ENCODE results near the gene PDHX.

Gene PDHX

DNA sequence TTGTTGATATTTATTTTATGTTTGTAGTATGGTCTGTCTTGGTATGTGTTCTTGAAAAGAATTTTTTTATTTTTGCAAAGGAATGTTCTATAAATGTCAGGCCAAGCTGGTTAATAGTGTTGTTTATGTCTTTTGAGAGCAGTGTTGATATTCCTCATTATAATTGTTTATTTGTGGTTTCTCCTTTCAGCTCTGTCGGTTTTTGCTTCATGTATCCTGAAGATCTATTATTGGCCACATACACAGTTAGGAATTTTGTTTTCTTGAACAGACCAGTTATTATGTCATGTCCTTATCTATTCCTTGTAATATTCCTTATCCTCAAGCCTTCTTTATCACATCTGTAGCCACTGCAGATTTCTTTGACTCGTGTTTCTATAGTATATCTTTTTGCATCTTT is 56.5 kb downstream of the PDHX start:
- TF ChIP-seq POLR2AphosphoS5 (IDR thresholded peaks at IDR 0.05; ENCODE audit: low read depth, low read length): no peak
- TF ChIP-seq, protein P1, sequence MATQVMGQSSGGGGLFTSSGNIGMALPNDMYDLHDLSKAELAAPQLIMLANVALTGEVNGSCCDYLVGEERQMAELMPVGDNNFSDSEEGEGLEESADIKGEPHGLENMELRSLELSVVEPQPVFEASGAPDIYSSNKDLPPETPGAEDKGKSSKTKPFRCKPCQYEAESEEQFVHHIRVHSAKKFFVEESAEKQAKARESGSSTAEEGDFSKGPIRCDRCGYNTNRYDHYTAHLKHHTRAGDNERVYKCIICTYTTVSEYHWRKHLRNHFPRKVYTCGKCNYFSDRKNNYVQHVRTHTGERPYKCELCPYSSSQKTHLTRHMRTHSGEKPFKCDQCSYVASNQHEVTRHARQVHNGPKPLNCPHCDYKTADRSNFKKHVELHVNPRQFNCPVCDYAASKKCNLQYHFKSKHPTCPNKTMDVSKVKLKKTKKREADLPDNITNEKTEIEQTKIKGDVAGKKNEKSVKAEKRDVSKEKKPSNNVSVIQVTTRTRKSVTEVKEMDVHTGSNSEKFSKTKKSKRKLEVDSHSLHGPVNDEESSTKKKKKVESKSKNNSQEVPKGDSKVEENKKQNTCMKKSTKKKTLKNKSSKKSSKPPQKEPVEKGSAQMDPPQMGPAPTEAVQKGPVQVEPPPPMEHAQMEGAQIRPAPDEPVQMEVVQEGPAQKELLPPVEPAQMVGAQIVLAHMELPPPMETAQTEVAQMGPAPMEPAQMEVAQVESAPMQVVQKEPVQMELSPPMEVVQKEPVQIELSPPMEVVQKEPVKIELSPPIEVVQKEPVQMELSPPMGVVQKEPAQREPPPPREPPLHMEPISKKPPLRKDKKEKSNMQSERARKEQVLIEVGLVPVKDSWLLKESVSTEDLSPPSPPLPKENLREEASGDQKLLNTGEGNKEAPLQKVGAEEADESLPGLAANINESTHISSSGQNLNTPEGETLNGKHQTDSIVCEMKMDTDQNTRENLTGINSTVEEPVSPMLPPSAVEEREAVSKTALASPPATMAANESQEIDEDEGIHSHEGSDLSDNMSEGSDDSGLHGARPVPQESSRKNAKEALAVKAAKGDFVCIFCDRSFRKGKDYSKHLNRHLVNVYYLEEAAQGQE (IDR thresholded peaks at IDR 0.05; ENCODE audit: insufficient read depth in 1 of 2, low read depth in 2 of 2, low read length in 2 of 2): no peak
- TF ChIP-seq FOXP2 (optimal IDR thresholded peaks at IDR 0.05; ENCODE audit: borderline replicate concordance, extremely low read depth, extremely low read length, insufficient read depth): no peak
- TF ChIP-seq TAF1 (IDR thresholded peaks at IDR 0.05; ENCODE audit: borderline replicate concordance, insufficient read depth, low read length): no peak
- no peak for TF ChIP-seq SIN3A (IDR thresholded peaks at IDR 0.05; ENCODE audit: borderline replicate concordance, insufficient read depth, low read length)

DNA sequence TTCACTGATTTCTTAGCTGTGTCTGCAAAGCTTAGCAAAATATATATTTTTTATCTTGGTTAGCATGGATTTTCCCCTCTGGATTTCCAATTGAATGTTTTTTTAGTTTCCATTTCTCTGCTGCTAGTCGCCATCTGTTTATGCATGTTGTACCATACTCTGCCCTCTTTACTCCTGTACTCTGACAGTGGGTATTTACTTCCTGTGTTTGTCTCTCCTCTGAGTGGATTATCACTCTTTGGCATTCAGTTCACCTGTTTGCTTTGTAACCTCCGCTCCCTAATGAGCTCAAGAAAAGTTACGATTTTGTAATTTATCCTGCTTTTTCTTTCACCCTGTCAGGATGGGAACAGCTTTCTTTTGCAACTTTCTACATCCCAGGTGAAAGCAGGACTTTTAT is 59.1 kb downstream of the PDHX start:
- TF ChIP-seq, protein P1 (IDR thresholded peaks at IDR 0.05; ENCODE audit: insufficient read depth in 1 of 2, low read depth in 2 of 2, low read length in 2 of 2): no peak
- no peak for TF ChIP-seq SIN3A (IDR thresholded peaks at IDR 0.05; ENCODE audit: borderline replicate concordance, insufficient read depth, low read length)
- no peak for TF ChIP-seq FOXP2 (optimal IDR thresholded peaks at IDR 0.05; ENCODE audit: borderline replicate concordance, extremely low read depth, extremely low read length, insufficient read depth)

DNA sequence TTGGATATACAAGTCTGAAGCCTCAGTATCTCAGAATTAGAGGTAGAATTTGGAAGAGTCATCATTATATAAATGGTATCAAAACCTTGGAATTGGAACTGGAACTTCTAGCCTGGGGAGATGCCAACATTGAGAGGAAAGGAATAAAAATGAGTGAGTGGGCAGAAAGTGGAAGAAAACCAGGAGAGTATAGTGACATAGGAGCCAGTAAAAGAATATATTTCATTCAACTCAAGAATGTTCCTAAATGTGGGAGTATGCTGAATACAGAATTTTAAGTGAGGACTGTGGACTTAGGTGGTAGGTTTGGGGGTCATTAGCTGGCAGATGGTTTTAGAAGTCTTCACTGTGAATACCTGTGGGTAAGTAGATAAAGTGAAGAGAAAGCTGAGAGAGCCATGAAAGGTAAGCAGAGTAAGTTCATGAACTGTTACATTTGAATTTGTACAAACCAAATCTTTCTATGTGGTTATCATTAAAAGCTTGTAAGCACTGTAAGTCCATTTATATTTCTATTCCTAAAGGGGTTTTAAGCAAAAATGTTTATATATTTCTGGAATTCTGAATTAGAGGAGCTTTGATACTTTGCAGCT is 60.2 kb downstream of the PDHX start:
- TF ChIP-seq SIN3A (IDR thresholded peaks at IDR 0.05; ENCODE audit: borderline replicate concordance, insufficient read depth, low read length) (no peak), FOXP2 (optimal IDR thresholded peaks at IDR 0.05; ENCODE audit: borderline replicate concordance, extremely low read depth, extremely low read length, insufficient read depth) (no peak), TAF1 (IDR thresholded peaks at IDR 0.05; ENCODE audit: borderline replicate concordance, insufficient read depth, low read length) (no peak), POLR2AphosphoS5 (IDR thresholded peaks at IDR 0.05; ENCODE audit: low read depth, low read length) (no peak)
- TF ChIP-seq, protein P1 (IDR thresholded peaks at IDR 0.05; ENCODE audit: insufficient read depth in 1 of 2, low read depth in 2 of 2, low read length in 2 of 2): no peak

DNA sequence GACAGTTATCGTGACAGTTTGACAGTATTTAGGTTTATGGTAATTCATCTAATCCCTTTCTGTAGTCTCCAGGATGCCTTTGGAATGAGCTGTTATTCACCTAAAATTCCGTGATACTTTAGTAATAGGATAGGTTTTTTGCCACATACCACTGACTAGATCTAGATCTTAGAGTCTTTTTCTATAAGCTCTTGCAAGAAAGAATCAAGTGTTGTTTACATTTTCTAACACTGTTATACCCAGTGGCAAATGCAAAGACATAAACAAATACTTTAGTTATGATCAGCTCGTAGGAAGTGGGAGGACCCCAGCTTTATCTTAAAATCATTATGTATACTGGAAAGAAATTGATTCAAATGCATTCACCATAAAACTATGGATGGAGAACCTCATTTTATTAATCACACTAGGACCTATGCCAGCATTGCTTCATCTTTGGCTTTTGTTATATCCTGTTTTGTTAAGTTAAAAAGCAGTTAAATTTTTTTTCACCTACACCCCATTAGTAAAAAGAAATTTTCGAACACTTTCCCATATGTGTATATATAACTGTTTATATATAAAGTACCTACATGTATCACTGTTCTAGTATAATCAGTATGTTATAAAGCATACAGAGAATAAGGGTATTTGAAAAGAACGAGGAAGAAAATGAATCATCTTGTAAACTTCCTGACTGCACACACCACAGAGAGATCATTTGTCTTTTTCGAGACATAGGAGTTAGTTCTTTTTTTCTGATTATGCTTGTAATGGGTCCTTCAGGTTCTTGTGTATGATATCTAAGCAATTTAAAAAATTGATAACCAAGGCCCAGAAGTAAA is 60.9 kb downstream of the PDHX start:
- TF ChIP-seq POLR2AphosphoS5 (IDR thresholded peaks at IDR 0.05; ENCODE audit: low read depth, low read length) (no peak), SIN3A (IDR thresholded peaks at IDR 0.05; ENCODE audit: borderline replicate concordance, insufficient read depth, low read length) (no peak), FOXP2 (optimal IDR thresholded peaks at IDR 0.05; ENCODE audit: borderline replicate concordance, extremely low read depth, extremely low read length, insufficient read depth) (no peak), TAF1 (IDR thresholded peaks at IDR 0.05; ENCODE audit: borderline replicate concordance, insufficient read depth, low read length) (no peak)
- TF ChIP-seq, protein P1 (IDR thresholded peaks at IDR 0.05; ENCODE audit: insufficient read depth in 1 of 2, low read depth in 2 of 2, low read length in 2 of 2): no peak
